B cell (primary cell): ENCODE data around the gene FOXN1.

Experiments used
- EZH2 ChIP-seq: IDR thresholded peaks from 2 replicates; pipeline ENCODE4 v1.6.1; 2012; ENCODE audit warnings: borderline replicate concordance, low read depth, mild to moderate bottlenecking, moderate library complexity, low read length; ENCODE audit not compliant: insufficient read depth, poor library complexity, severe bottlenecking
- TF ChIP-seq, protein P1 (sequence below): fragments of 200-600 bp; IDR thresholded peaks from one replicate; pipeline ENCODE4 v1.8.0; 2022; ENCODE audit warnings: antibody characterized with exemption, mild to moderate bottlenecking

- TF ChIP-seq, protein P1, sequence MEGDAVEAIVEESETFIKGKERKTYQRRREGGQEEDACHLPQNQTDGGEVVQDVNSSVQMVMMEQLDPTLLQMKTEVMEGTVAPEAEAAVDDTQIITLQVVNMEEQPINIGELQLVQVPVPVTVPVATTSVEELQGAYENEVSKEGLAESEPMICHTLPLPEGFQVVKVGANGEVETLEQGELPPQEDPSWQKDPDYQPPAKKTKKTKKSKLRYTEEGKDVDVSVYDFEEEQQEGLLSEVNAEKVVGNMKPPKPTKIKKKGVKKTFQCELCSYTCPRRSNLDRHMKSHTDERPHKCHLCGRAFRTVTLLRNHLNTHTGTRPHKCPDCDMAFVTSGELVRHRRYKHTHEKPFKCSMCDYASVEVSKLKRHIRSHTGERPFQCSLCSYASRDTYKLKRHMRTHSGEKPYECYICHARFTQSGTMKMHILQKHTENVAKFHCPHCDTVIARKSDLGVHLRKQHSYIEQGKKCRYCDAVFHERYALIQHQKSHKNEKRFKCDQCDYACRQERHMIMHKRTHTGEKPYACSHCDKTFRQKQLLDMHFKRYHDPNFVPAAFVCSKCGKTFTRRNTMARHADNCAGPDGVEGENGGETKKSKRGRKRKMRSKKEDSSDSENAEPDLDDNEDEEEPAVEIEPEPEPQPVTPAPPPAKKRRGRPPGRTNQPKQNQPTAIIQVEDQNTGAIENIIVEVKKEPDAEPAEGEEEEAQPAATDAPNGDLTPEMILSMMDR, result no peak
- no peak for TF ChIP-seq EZH2
Observed at GRCh38 chr17:28480799-28481571, 25.2 kb upstream of the FOXN1 start.
